Right renal pelvis (tissue), 4 donors: Measurements from ENCODE around the gene GGTA1. TPM values are rescaled to one million over a fixed set of nuclear protein-coding genes. Genes with fewer than 3 reads are reported as not detected.
"Not testable (repeated sequence)": the region's sequence is repeated elsewhere in the genome, so short reads cannot be mapped to it uniquely, and the experiment has no call there.

Experiments used
- DNase-seq, 4 donors: peaks; one replicate each; pipeline ENCODE4 v3.0.0-alpha.2; 2013; ENCODE audit warnings: low read depth in 4 of 4, low spot score in 3 of 4, missing footprints in 1 of 4
- polyA plus RNA-seq, 4 donors: library from polyadenylated mRNA; unstranded; fragments of 120-200 nt; gene quantifications; one replicate each; pipeline ENCODE4 v1.2.1, GENCODE V29; 2013; ENCODE audit not compliant: insufficient read length in 4 of 4

GGTA1 gene
- polyA plus RNA-seq, 4 donors, result 3.9 to 6.7 (median 6.6) TPM

GRCh38 chr9:121463026-121463807 lies 36.4 kb downstream of the GGTA1 start:
- DNase-seq, result no peak

GRCh38 chr9:121459513-121459912 lies 40.1 kb downstream of the GGTA1 start:
- DNase-seq, result no peak

DNA sequence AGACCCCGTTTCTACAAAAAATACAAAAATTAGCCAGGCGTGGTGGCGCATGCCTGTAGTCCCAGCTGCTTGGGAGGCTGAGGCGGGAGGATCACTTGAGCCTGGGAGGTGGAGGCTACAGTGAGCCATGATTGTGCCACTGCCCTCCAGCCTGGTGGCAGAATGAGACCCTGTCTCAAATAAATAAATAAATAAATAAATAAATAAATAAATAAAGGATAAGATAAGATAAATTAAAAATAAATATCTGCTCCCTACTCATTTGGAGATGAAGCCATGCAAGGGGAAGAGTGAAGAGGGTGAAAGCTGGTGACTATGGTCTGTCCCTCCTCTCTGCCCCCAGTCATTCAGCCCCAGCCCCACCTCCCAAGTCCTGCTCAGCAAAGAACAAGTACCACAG lies 41.2 kb downstream of the GGTA1 start:
- not testable (repeated sequence) for DNase-seq

- no peak for DNase-seq
These were observed 44.0 kb downstream of the GGTA1 start for GRCh38 chr9:121455527-121456239.

DNA sequence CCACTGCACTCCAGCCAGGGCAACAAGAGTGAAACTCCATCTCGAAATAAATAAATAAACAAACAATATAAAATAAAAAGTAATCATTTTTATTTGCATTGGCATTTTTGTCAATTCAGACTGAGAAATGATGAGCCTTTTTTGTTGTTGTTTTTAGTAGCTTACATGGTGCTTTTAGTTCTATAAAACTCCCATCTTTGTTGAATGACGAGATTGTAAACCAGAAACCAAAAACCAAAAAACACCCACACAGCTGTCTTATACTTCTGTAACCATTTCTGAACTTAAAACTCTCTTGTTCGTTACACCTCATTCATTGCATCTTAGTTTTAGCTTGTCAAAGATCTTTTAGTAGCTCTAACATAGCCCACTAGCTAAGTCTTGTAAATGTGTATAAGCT lies 44.7 kb downstream of the GGTA1 start:
- no peak for DNase-seq

DNA sequence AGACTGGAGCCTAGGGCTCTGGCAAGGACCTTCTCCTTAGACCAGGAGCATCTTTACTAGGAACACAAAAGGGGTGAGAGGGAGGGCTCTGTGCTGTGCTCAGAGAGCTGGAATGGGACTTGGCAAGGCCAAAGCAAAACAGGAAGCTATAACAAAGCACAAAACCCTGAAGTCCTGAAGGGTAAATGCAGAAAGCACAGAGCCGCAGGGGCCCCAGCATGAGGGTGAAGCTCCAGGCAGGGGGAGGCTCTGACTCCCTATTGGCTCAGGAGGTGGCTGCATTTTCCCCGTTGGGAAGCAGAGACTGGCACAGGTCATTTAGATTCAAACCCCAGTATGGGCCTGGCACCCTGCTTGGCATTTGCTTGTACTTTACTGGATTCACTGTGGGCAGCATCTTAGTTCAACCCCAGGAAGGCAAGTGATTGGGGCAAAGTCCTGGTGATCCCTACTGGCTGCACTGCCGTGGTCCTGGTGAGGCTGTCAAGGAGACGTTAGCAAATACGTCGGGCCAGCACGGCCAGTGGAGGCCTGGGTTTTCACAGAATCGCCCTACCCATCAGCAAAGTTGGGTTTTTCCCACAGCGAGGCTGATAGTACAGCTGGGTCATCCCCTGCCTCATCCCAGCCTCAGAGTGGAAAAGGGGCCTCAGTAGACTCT lies 46.3 kb downstream of the GGTA1 start:
- no peak for DNase-seq

DNA sequence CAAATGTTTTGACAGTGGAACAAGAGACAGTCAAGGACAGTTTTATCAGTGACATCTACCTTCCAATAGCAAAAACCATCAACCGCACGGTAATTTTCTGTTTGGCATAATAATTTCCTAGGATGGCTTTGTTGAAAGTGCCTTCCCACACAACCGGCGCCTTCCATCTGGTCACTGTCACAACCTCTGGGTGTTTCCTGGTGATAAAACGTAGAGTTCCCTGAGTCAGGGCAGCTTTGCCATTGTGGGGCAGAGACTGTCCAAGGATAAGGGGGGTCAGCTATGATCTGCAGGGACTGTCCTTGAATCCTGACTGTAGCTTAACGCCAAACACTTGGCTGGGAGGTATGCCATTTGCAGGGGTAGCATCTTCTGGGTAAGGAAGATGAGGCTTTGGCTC lies 47.6 kb downstream of the GGTA1 start:
- no peak for DNase-seq

DNA sequence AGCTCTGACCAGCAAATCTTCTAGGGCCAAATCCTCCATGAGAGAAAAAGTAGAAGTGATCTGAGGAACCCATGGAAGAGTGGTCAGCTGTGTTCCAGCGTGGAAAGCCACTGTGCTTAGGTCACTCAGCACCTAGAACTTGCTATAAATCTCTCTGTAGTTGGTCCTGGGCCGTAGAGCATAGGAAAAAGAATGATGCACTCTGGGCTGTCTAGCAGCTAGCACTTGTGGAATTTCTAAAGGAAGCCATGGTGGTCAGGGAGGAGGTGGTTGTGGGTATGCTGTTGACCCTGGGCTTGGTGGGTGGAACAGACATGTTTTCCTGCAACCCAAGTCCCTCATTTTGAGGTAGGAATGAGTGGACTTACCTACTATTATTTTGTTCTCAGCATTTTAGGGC lies 48.1 kb downstream of the GGTA1 start:
- no peak for DNase-seq

DNA sequence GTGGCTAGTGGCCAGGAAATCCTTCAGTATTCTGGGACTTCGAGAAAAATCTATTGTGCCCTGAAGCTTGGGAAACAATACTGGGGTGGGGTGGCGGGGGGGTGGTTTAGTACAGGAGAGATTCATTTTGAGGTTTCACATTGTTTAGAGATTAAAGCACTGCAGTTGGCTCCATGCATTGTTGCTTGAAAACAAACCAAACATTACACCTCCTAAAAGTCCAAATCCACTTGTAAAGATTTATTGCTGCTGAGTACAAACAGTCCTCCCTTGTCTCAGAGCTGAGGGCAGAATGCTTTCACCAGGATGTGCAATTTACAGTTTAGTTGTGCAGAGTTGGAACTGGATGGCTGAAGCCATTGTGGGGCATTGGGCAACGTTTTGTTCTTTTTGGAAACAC lies 49.4 kb downstream of the GGTA1 start:
- DNase-seq, result no peak

GRCh38 chr9:121449786-121450185 lies 49.9 kb downstream of the GGTA1 start:
- no peak for DNase-seq

DNA sequence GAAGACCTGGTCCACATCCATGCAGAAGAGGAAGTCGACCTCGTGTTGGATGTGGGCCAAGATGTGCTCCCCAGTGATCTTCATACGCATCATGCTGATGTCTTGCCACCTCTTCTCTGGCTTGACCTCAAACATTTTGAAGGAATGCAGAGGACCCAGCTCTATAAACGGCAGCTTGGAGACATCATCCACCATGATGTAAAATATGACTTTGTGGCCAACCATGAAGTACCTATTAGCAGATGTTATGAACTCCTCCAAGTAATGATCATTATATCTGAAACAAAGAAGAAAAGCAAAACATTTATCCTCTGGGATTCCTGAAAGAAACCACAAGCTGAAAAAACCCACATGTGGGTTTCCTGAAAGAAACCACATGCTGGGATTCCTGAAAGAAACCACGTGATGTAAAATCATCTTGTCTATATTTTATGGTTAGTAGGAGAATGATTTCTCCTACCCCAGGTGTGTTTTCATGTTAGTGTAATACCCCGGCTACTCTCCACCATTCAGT lies 52.3 kb downstream of the GGTA1 start:
- no peak for DNase-seq

GRCh38 chr9:121445986-121446385 lies 53.7 kb downstream of the GGTA1 start:
- DNase-seq, result no peak

GRCh38 chr9:121443981-121444380 lies 55.7 kb downstream of the GGTA1 start:
- no peak for DNase-seq

GRCh38 chr9:121441165-121441564 lies 58.5 kb downstream of the GGTA1 start:
- DNase-seq, result no peak

GRCh38 chr9:121439711-121440664 lies 59.7 kb downstream of the GGTA1 start:
- no peak for DNase-seq

DNA sequence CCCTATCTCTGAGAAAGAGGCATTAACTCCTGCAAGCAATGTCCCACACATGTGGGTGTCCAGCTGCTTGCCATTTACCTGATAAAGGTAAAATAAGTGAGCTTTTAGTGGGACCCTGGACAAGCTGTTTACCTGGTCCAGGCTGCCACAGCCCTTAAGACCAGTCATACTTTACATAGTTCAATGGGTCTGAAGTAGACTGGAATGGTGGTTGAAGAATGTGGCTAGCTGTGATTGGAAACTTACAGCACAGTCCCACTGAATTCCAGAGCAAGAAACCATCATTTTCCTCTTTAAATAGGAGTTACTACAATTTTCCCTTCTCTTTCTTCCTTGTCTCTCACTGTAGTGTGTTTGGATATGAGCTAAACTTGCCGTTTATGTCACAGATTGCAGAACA lies 60.6 kb downstream of the GGTA1 start:
- DNase-seq, result no peak

- DNase-seq, result no peak
These were observed 61.8 kb downstream of the GGTA1 start for GRCh38 chr9:121437891-121438290.

GRCh38 chr9:121437046-121437445 lies 62.6 kb downstream of the GGTA1 start:
- not testable (repeated sequence) for DNase-seq

DNA sequence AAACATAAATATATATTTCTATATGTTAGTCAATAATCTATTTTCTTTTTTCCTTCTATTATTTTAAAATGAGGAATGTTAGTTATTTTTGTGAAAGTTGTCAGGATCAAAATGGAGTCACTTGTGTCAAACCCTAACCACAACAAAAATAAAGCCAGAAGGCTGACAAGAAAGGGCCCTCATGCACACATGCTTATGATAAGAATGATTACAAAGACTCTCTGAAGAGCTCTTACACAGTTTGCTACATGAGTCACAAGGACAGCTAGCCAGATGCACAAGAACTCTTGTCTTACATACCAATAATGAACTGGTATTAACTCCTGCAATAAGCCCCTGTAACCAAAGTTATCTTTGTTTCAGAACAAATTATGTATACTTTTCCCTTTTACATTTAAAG lies 64.7 kb downstream of the GGTA1 start:
- no peak for DNase-seq

GRCh38 chr9:121427899-121428298 lies 71.7 kb downstream of the GGTA1 start:
- no peak for DNase-seq
